H1 (cell line): Measurements from ENCODE around the gene ITIH1. TPM values are rescaled to one million over a fixed set of nuclear protein-coding genes. Genes with fewer than 3 reads are reported as not detected.
A peak's percentile ranks its signal among the peaks of the same experiment; 100 is the strongest.

Source experiments
- CTCF ChIA-PET: fragments of 300-600 bp; sonication (Branson Sonifier 250); formaldehyde crosslinking; loops from one replicate; lab custom pipeline; 2021; ENCODE audit not compliant: partially characterized antibody; lab: Charles Lee
- POLR2A ChIA-PET: fragments of 300-600 bp; sonication (Branson Sonifier 250); formaldehyde crosslinking; loops from one replicate; lab custom pipeline; 2021; ENCODE audit warnings: inconsistent platforms; ENCODE audit not compliant: partially characterized antibody; lab: Charles Lee
- DNase-seq, 2 experiments: peaks; one replicate each; pipeline versions ENCODE4 v3.0.0 to v3.0.0-alpha.2; 2010 to 2022; ENCODE audit warnings: low spot score in 2 of 2, low read depth in 1 of 2, mixed read lengths in 1 of 2
- FAIRE-seq: peaks from 2 replicates; lab custom pipeline; 2011; peaks lifted over from hg19 to GRCh38; lab: Jason Lieb, UNC
- H2AFZ ChIP-seq: 2 replicates; pipeline ENCODE4 v1.8.1; 2012; ENCODE audit warnings: low read length, inconsistent platforms
- H2AK5ac ChIP-seq: 2 replicates; pipeline ENCODE4 v1.6.1; 2013; ENCODE audit warnings: low read depth, low read length
- H2BK120ac ChIP-seq: replicated peaks from 2 replicates; pipeline ENCODE3; 2013; ENCODE audit warnings: low read depth, low read length, inconsistent platforms
- H2BK12ac ChIP-seq: 2 replicates; pipeline ENCODE4 v1.6.1; 2013; ENCODE audit warnings: low read depth, low read length
- H2BK15ac ChIP-seq: 2 replicates; pipeline ENCODE4 v1.6.1; 2013; ENCODE audit warnings: low read length
- H2BK20ac ChIP-seq: 2 replicates; pipeline ENCODE4 v1.6.1; 2013; ENCODE audit warnings: low read length
- H2BK5ac ChIP-seq: 2 replicates; pipeline ENCODE4 v1.6.1; 2013; ENCODE audit warnings: low read depth, low read length
- H3K14ac ChIP-seq: 2 replicates; pipeline ENCODE4 v1.6.1; 2013; ENCODE audit warnings: inconsistent platforms; ENCODE audit not compliant: insufficient read length
- H3K18ac ChIP-seq: 2 replicates; pipeline ENCODE4 v1.6.1; 2013; ENCODE audit warnings: low read length; ENCODE audit errors: extremely low read depth
- H3K23ac ChIP-seq: 2 replicates; pipeline ENCODE4 v1.6.1; 2013; ENCODE audit warnings: inconsistent platforms; ENCODE audit not compliant: insufficient read length
- H3K23me2 ChIP-seq: 2 replicates; pipeline ENCODE4 v1.6.1; 2013; ENCODE audit warnings: low read depth, low read length
- H3K27ac ChIP-seq: 2 replicates; pipeline ENCODE4 v1.6.1; 2011; ENCODE audit warnings: low read depth, low read length, inconsistent platforms
- H3K27me3 ChIP-seq, 4 experiments: replicated peaks in 1 of 4; 1 replicate in 1 of 4; 2 replicates in 3 of 4; pipeline versions ENCODE4 v1.6.1 to v1.8.1; 2011 to 2013; ENCODE audit warnings: low read length in 3 of 4, mild to moderate bottlenecking in 3 of 4, inconsistent platforms in 2 of 4, mixed read lengths in 2 of 4, moderate library complexity in 1 of 4; ENCODE audit not compliant: control insufficient read depth in 3 of 4, insufficient read depth in 3 of 4; ENCODE audit errors: extremely low read depth in 1 of 4
- H3K36me3 ChIP-seq, 4 experiments: 2 replicates each; pipeline versions ENCODE4 v1.6.1 to v1.8.1; 2011 to 2013; ENCODE audit warnings: mild to moderate bottlenecking in 4 of 4, low read length in 3 of 4, moderate library complexity in 2 of 4, control low read depth in 1 of 4, inconsistent platforms in 1 of 4; ENCODE audit not compliant: insufficient read depth in 4 of 4, control insufficient read depth in 2 of 4
- H3K4ac ChIP-seq: replicated peaks from 2 replicates; pipeline ENCODE3; 2013; ENCODE audit warnings: low read length, low read depth, mixed read lengths, inconsistent platforms; ENCODE audit not compliant: insufficient read length
- H3K4me1 ChIP-seq, 4 experiments: replicated peaks in 1 of 4; 1 replicate in 1 of 4; 2 replicates in 3 of 4; pipeline versions ENCODE4 v1.6.1 to v1.8.1; 2011 to 2013; ENCODE audit warnings: low read length in 3 of 4, inconsistent platforms in 2 of 4, mixed read lengths in 1 of 4; ENCODE audit not compliant: insufficient read depth in 4 of 4, control insufficient read depth in 3 of 4
- H3K4me2 ChIP-seq, 2 experiments: 2 replicates each; pipeline versions ENCODE4 v1.6.1 to v1.8.1; 2011 to 2013; ENCODE audit warnings: low read depth in 2 of 2, low read length in 2 of 2, control low read depth in 1 of 2, inconsistent platforms in 1 of 2, mild to moderate bottlenecking in 1 of 2; ENCODE audit not compliant: insufficient read depth in 1 of 2
- H3K4me3 ChIP-seq, 4 experiments: fragments of 200-600, 300-600 bp in 1 of 4; sonication (generic), shearing (Covaris generic), sonication (Bioruptor Twin) in 1 of 4; 2 replicates each; pipeline versions ENCODE4 v1.5.1 to v1.8.1; 2011 to 2016; ENCODE audit warnings: low read length in 4 of 4, low read depth in 3 of 4, control low read depth in 2 of 4, inconsistent platforms in 2 of 4, mild to moderate bottlenecking in 2 of 4, mixed read lengths in 1 of 4, moderate library complexity in 1 of 4; ENCODE audit not compliant: insufficient read depth in 2 of 4; ENCODE audit errors: extremely low read depth in 1 of 4
- H3K56ac ChIP-seq: replicated peaks from 2 replicates; pipeline ENCODE3; 2013; ENCODE audit warnings: low read depth, mild to moderate bottlenecking, mixed read lengths, low read length, inconsistent platforms; ENCODE audit not compliant: insufficient read length
- H3K79me1 ChIP-seq: 2 replicates; pipeline ENCODE4 v1.6.1; 2013; ENCODE audit warnings: low read depth, low read length, control low read depth
- H3K79me2 ChIP-seq, 2 experiments: 2 replicates each; pipeline versions ENCODE4 v1.6.1 to v1.8.1; 2012 to 2013; ENCODE audit warnings: low read length in 2 of 2, mild to moderate bottlenecking in 2 of 2, inconsistent platforms in 1 of 2; ENCODE audit not compliant: insufficient read depth in 2 of 2, control insufficient read depth in 1 of 2
- H3K9ac ChIP-seq, 4 experiments: replicated peaks in 1 of 4; 1 replicate in 1 of 4; 2 replicates in 3 of 4; pipeline versions ENCODE4 v1.6.1 to v1.8.1; 2011 to 2013; ENCODE audit warnings: low read depth in 3 of 4, low read length in 3 of 4, control low read depth in 2 of 4, mild to moderate bottlenecking in 2 of 4, moderate library complexity in 2 of 4, inconsistent platforms in 1 of 4; ENCODE audit errors: extremely low read depth in 1 of 4
- H3K9me3 ChIP-seq, 2 experiments: 2 replicates each; pipeline versions ENCODE4 v1.6.1 to v1.8.1; 2012 to 2013; ENCODE audit warnings: mild to moderate bottlenecking in 2 of 2, moderate library complexity in 2 of 2, control low read depth in 1 of 2, inconsistent platforms in 1 of 2, low read depth in 1 of 2, low read length in 1 of 2, mixed read lengths in 1 of 2; ENCODE audit not compliant: insufficient read depth in 2 of 2
- H4K20me1 ChIP-seq, 2 experiments: replicated peaks in 1 of 2; 2 replicates each; pipeline versions ENCODE3 to v1.8.1; 2011 to 2013; ENCODE audit warnings: inconsistent platforms in 2 of 2, low read length in 2 of 2, mild to moderate bottlenecking in 1 of 2; ENCODE audit not compliant: insufficient read depth in 2 of 2, control insufficient read depth in 1 of 2
- H4K5ac ChIP-seq: 2 replicates; pipeline ENCODE4 v1.6.1; 2013; ENCODE audit warnings: low read length, low read depth, mixed read lengths, inconsistent platforms; ENCODE audit not compliant: insufficient read length
- H4K8ac ChIP-seq: 2 replicates; pipeline ENCODE4 v1.8.0; 2013; ENCODE audit warnings: mild to moderate bottlenecking, moderate library complexity, low read length, inconsistent platforms; ENCODE audit not compliant: insufficient read depth; ENCODE audit errors: extremely low read depth
- H4K91ac ChIP-seq: replicated peaks from 2 replicates; pipeline ENCODE3; 2013; ENCODE audit warnings: low read length, mixed read lengths, inconsistent platforms; ENCODE audit not compliant: insufficient read length
- ATF2 ChIP-seq: IDR thresholded peaks from 2 replicates; pipeline ENCODE4 v1.6.1; 2012; ENCODE audit warnings: low read length, inconsistent platforms
- CREB1 ChIP-seq: IDR thresholded peaks from 2 replicates; pipeline ENCODE4 v1.6.1; 2012; ENCODE audit warnings: inconsistent platforms
- CTCF ChIP-seq, 3 experiments: IDR thresholded peaks; 1 replicate in 2 of 3; 2 replicates in 1 of 3; pipeline versions ENCODE4 v1.5.1 to v1.6.1; 2011; ENCODE audit warnings: low read length in 3 of 3, mild to moderate bottlenecking in 3 of 3, inconsistent platforms in 2 of 3, low read depth in 1 of 3, moderate library complexity in 1 of 3; ENCODE audit not compliant: insufficient read depth in 1 of 3; ENCODE audit errors: control extremely low read depth in 1 of 3
- EP300 ChIP-seq, 2 experiments: IDR thresholded peaks; 1 replicate in 1 of 2; 2 replicates in 1 of 2; pipeline ENCODE4 v1.6.1; 2011 to 2012; ENCODE audit warnings: low read depth in 2 of 2, low read length in 2 of 2, mild to moderate bottlenecking in 2 of 2, borderline replicate concordance in 1 of 2, inconsistent platforms in 1 of 2, moderate library complexity in 1 of 2
- FOSL1 ChIP-seq: IDR thresholded peaks from 2 replicates; pipeline ENCODE4 v1.6.1; 2011; ENCODE audit warnings: mild to moderate bottlenecking, low read depth, low read length, moderate library complexity; ENCODE audit not compliant: insufficient read depth
- GABPA ChIP-seq: IDR thresholded peaks from 2 replicates; pipeline ENCODE4 v1.6.1; 2011; ENCODE audit warnings: mild to moderate bottlenecking, low read length, moderate library complexity, borderline replicate concordance; ENCODE audit not compliant: insufficient read depth
- NRF1 ChIP-seq: IDR thresholded peaks from 2 replicates; pipeline ENCODE4 v1.6.1; 2011; ENCODE audit warnings: mild to moderate bottlenecking, low read depth, low read length, improper control_type of control experiment
- RXRA ChIP-seq: IDR thresholded peaks from 2 replicates; pipeline ENCODE4 v1.6.1; 2011; ENCODE audit warnings: low read depth, mild to moderate bottlenecking, low read length, moderate library complexity; ENCODE audit not compliant: insufficient read depth
- TBP ChIP-seq: IDR thresholded peaks from 2 replicates; pipeline ENCODE4 v1.6.1; 2011; ENCODE audit warnings: low read depth, low read length, improper control_type of control experiment
- WGBS, 2 experiments: shearing (Covaris generic) in 1 of 2; methylation state at CpG; one replicate each; pipeline versions ENCODE4 v1.1.6 to v1.1.7; 2013 to 2015; ENCODE audit warnings: low lambda C conversion rate in 2 of 2, mixed read lengths in 2 of 2, inconsistent platforms in 1 of 2, low coverage in 1 of 2, missing lambda C conversion rate in 1 of 2; ENCODE audit not compliant: insufficient replicate concordance in 2 of 2, insufficient coverage in 1 of 2, insufficient read length in 1 of 2; ENCODE audit errors: extremely low coverage in 1 of 2, missing lambda C conversion rate in 1 of 2; 5-methylcytosine and 5-hydroxymethylcytosine counted together
- polyA plus RNA-seq, 7 experiments: library from polyadenylated mRNA; depleted of rRNA in 3 of 7; stranded (reverse) in 5 of 7; unstranded in 2 of 7; fragments of >200 nt in 5 of 7; fragments of 200-250 nt in 2 of 7; gene quantifications; 1 replicate in 5 of 7; 2 replicates in 1 of 7; 4 replicates in 1 of 7; pipeline versions ENCODE4 v1.2.1 to v1.2.3, GENCODE V29; 2011 to 2013; ENCODE audit warnings: missing spikeins in 2 of 7, mixed read lengths in 2 of 7
- total RNA-seq: library from RNA; stranded (reverse); fragmentation: NEBNext Ultra II Directional; extraction: Animal tissue kit (Norgen Biotek cat#: 25700); gene quantifications from 2 replicates; pipeline ENCODE4 v1.2.1, GENCODE V29; 2021

ITIH1 gene
- total and polyA plus RNA-seq, 2 of the 8 experiments (the other 6 are each of a cell fraction or from before 2014, with no cell fraction given) = not detected

- H2BK12ac ChIP-seq = 0 out of 2 replicates have a peak overlapping the region, but pooled peaks have one; percentile 39
- peaks cover 0 to under 1% of the 10 kb centered on the region in 2 experiments for H4K20me1 ChIP-seq
- no peak overlapping the region for H2BK120ac ChIP-seq
- WGBS, 2 experiments = 68% methylated on average over 7 of the region's 7 CpGs; no CpG with 5 or more reads in 1 of the 2 experiments
- no peaks in the 10 kb centered on the region for H3K27me3 ChIP-seq
- CTCF ChIA-PET = interaction anchor here (0.6 to 3.8 kb wide), 38 partner anchors 9 to 370 kb away, joined by 3 to 33 read pairs (median 5); partner anchors contain the start of genes ITIH1 and NEK4
- no peak overlapping the region for H3K56ac ChIP-seq
- peak overlapping the region; percentile 73 for H2AFZ ChIP-seq
- no peak overlapping the region for H3K4ac ChIP-seq
- no peak overlapping the region for H4K91ac ChIP-seq
- no peak overlapping the region for H3K4me2 ChIP-seq
- POLR2A ChIA-PET = interaction anchor here (0.9 to 2.5 kb wide), 3 partner anchors 9 to 21 kb away, joined by 4 to 10 read pairs (median 5); partner anchors contain the start of gene NEK4
- no peak overlapping the region for H4K5ac ChIP-seq
- no peaks in the 10 kb centered on the region for H3K9me3 ChIP-seq
- no peak overlapping the region for H3K14ac ChIP-seq
- H2AK5ac ChIP-seq = no peak overlapping the region
- H2BK15ac ChIP-seq = no peak overlapping the region
- no peak overlapping the region for H3K4me3 ChIP-seq
- no peak overlapping the region for H4K8ac ChIP-seq
- no peak overlapping the region for H2BK20ac ChIP-seq
- no peak overlapping the region for H3K18ac ChIP-seq
- no peak overlapping the region for H2BK5ac ChIP-seq
- H3K4me1 ChIP-seq = no peaks in the 10 kb centered on the region
- DNase-seq (peak in 1 of 2 experiments; percentile 69), FAIRE-seq (no peak)
- H3K23ac ChIP-seq = no peak overlapping the region
- no peak overlapping the region for H3K27ac ChIP-seq
- H3K9ac ChIP-seq = no peak overlapping the region
- no peaks in the 10 kb centered on the region for H3K23me2 ChIP-seq
- H3K36me3 ChIP-seq = no peaks in the 10 kb centered on the region
- no peaks in the 10 kb centered on the region for H3K79me2 ChIP-seq
- no peaks in the 10 kb centered on the region for H3K79me1 ChIP-seq
- TF ChIP-seq ATF2 (no peak), CREB1 (no peak), RXRA (no peak), EP300 (IDR thresholded peaks at IDR 0.05; ENCODE audit: borderline replicate concordance in 1 of 2, low read depth in 2 of 2, low read length in 2 of 2) (no peak), CTCF (IDR thresholded peaks at IDR 0.05; ENCODE audit: control extremely low read depth in 1 of 3, insufficient read depth in 1 of 3, low read depth in 1 of 3, low read length in 3 of 3) (peak in 2 of 3 experiments; percentile 66 to 78; a peak in 3 of 4 replicates), TBP (no peak), NRF1 (no peak), FOSL1 (no peak), GABPA (peak; percentile 54; the same call in 1 of the 2 replicates)
Measured at GRCh38 chr3:52792413-52792812, 15.0 kb downstream of the ITIH1 start.
